Transverse colon (tissue), 4 donors: ENCODE data around the gene SULT1A2.

ENCODE experiments used
- CTCF ChIP-seq, 5 experiments: fragments of 200-600 bp in 3 of 5; fragments of 450-650 bp in 2 of 5; sonication (generic) in 3 of 5; IDR thresholded peaks; 1 replicate in 2 of 5; 2 replicates in 3 of 5; pipeline ENCODE4 v1.5.1; 2016 to 2017; ENCODE audit warnings: antibody characterized with exemption in 5 of 5, inconsistent platforms in 3 of 5, mild to moderate bottlenecking in 2 of 5, moderate library complexity in 1 of 5
- EP300 ChIP-seq: sonication (generic); formaldehyde crosslinking; IDR thresholded peaks from one replicate; pipeline ENCODE4 v1.6.1; 2017; ENCODE audit warnings: antibody characterized with exemption, low read depth
- POLR2A ChIP-seq: fragments of 450-650 bp; IDR thresholded peaks from one replicate; pipeline ENCODE4 v1.6.1; 2016; ENCODE audit warnings: antibody characterized with exemption, mild to moderate bottlenecking, moderate library complexity
- POLR2AphosphoS5 ChIP-seq, 3 donors: sonication (generic); formaldehyde crosslinking; IDR thresholded peaks; one replicate each; pipeline ENCODE4 v1.6.1; 2016; ENCODE audit warnings: antibody characterized with exemption in 3 of 3

- TF ChIP-seq POLR2AphosphoS5 (IDR thresholded peaks at IDR 0.05) (no peak), CTCF (IDR thresholded peaks at IDR 0.05) (no peak), POLR2A (no peak), EP300 (no peak)
Observed at GRCh38 chr16:28606291-28607115, 9.7 kb upstream of the SULT1A2 start.
